Midbrain (tissue), 1 donor: Measurements from ENCODE around the gene CNTNAP3.
"Not testable (repeated sequence)": the region's sequence is repeated elsewhere in the genome, so short reads cannot be mapped to it uniquely, and the experiment has no call there.

ENCODE experiments used
- DNase-seq: peaks from one replicate; lab custom pipeline; 2025; lab: John Stamatoyannopoulos, UW

Gene CNTNAP3

DNA sequence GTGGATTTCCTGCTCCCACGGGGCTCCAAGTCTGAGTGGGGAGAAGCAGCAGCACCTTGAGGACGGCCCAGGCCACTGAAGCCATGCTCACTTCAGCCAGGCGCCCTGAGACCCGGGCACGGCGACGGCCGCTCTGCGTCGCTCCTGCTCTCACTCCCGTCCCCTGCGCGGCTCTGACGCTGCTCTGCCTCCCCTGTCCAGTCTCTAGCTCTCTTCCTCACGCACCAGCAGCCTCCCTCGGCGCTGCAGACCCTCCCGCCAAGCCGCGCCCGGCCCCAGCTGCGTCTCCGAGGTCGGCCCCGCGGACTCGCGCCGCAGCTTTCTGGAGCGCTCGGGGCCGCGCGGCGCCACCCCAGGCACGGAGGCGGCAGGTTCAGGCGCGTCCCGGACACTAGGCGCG is at the start of gene CNTNAP3:
Gene CNTNAP3, minus strand, starts transcription at position 188 of the 400 bp plus-strand sequence. Its CDS starts 103 bp downstream, at position 85.
- not testable (repeated sequence) for DNase-seq

DNA sequence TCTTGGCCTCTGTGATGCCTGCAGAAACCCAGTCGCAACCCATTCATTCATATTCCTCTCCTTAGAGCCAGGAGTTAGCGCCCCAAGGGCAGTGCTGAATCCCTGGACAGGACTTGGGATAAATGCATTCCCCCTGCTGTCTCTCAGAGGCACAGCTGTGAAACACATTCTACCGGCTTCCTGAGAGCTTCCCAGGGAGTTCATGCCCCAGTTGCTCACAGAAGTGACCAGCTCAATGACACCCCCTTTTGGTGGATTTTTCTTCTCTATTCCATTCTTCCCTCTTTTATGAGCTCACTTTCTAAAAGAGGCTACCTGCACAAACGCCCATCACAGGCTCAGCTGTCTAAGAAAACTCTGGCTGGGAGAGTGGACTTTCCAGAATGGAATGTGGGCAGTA is 8.0 kb downstream of the CNTNAP3 start:
- not testable (repeated sequence) for DNase-seq

DNA sequence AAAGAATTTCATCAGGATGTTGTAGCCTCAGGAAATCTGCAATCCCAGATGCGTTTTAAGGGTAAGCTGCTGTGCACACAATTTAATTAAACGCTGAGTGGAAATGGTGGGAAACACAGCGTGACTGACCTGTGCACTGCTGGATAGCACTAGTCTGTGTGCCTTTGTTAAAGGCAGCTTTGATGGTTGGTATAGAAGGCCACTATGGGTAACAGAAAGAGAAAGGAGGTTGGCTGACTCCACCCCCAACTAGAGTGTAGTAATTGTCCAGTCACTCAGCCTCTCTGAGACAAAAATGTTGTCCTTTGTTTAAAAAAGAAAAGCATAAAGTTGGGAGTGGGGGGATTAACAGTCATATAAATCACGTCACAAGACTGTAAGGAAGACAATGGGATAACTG is 45.5 kb downstream of the CNTNAP3 start:
- not testable (repeated sequence) for DNase-seq

DNA sequence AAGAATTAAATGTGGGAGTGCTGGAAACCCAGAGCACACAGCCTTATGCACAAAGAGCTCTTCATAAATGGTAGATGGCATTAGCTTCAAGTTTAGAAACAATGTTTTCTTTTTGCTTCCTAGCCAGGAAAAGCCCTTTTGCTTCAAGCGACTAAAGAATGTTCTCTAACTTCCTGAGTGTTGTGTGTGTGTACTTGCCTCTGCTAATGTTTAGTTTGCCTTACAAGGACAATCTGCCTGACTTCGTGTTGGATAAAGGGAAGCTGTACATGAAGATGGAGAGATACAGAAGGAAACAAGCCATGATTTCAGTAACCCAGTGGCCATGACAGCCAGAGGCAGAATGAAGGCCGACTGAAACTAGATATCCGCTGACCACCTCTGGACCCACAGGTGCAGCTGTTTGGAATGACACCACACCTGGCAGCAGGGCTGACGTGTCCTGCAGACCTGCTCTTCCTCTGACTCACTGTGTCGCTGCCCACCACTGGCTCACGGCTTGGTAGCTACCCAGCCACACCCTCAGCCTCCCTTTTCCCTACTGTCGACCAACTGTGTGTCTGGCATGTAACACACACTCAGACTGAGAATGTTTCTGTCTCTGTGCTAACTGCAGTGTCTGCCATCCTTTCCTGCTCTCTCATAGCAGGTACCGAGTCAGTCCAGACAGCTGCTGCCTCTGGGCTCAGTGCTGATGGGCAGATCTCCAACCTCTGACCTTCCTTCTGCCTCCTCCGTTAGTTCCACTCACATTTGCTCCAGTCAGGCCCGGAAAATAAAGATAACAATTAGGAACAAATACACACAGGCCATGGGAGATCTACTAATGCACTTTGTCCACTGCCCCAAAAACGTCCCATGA is 55.6 kb downstream of the CNTNAP3 start:
- not testable (repeated sequence) for DNase-seq

DNA sequence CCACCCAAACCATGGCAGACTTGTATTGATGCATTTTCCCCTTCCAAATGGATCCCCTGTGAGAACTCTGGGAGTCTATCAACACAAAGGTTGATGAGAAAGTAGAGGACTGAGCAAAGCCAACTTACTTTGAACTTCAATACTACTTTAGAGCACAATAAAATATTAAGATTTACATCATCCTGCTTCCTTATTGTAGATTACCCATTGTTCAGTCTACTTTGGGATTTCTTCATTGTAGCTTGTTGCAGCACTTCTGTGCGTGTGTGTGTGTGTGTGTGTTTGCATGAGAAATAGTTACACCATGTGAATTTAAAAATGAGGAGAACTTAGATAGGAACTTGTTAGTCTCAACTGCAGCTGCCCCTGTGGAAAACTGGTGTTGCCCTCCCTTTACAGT is 72.0 kb downstream of the CNTNAP3 start:
- not testable (repeated sequence) for DNase-seq

DNA sequence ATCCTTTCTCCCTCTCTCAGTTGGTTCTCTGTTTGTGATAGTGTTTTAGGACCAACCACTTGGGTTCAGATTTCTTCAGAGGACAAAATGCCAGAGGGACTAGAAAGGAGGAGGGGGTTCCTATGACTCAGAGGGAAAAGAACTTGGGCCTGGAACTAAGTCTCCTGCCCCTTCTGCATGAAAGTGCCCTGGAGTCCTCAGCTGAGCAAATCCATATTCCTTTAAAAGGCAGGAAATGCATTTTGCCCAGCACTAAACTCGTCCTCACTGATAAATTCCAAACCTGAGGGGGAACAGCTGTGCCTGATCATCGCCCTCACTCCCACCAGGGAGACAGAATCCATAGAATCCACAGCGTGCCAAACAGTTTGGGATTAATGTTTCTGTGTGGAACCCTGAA is 78.2 kb downstream of the CNTNAP3 start:
- DNase-seq: not testable (repeated sequence)

DNA sequence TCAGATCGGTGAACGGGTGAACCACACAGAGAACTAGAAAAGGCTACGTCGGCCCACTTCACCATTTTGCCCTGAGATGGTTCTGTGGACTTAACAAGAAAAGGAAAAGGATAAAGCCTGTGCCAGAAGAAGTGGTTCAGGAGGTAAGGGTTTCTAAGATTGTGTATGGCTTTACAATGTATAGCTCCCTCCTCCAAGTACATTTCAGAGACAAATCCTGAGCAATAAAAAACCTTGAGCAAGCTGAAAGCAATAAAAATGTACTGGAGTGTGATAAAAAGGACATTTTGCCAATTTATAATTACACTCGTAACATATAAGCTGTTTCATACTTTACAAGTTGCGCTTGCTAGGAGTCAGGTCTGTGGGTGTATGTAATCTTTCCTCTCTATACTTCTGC is 81.3 kb downstream of the CNTNAP3 start:
- DNase-seq: not testable (repeated sequence)

DNA sequence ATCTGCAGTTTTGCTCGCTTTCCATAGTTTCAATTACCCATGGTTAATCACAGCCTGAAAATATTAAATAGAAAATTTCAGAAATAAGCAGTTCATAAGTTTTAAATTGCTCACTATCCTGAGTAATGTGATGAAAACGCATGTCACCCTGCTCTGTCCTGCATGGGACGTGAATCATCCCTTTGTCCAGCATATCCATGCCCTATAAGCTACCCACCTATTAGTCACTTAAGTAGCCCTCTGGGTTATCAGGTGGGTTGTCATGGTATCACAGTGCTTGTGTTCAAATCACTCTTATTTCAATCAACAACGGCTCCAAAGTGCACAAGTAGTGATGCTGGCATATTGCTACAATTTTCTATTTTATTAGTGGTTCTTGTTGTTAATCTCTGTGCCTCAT is 82.1 kb downstream of the CNTNAP3 start:
- not testable (repeated sequence) for DNase-seq

DNA sequence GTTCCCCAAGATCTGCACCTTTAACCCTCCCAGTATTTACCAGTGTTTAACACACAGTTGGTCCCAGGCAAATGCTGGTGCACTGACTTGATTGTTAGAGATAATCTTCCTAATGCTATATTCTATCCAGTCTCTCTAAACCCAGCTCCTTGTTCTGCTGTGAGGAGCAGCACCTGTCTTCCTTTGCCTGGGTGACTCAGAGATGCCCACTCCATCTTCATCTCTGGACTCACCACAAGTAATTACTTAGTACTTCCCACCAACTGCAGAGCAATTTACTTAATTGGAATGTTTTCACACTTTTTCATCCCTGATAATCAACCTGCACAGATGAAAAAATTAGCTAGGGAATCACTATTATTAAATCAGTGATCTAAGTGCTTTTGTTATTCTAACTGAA is 87.6 kb downstream of the CNTNAP3 start:
- not testable (repeated sequence) for DNase-seq

DNA sequence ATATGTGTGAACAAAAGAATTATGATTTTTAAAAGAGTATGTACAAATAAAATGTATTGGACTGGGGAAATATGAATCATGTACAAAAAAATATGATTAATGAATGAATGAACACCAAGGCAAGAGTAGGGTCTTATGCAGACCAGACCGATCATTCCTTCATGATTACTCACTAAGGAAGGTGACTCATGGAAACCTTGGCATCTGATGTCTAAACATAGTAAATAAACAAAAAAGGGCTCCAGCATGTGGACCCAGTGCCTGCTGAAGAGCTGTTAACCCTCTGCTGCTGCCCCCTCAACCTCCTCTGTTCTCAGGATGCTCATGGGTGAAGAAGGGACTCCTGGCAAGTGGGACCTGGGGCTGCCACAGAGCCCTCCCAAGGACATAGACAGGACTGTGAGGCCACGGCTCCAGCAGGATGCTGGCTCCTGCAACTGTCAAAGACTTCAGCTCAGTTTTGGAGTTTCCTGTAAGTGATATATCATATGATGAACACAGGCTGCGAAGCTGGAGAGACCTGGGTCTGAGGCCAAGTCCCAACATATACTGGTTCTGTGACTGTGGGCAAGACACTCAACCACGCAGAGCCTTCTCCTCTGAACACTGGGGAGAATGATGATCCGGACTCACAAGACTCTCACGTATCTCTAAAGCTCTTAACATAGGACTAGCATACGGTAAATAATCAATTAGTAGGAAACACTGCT is 89.8 kb downstream of the CNTNAP3 start:
- not testable (repeated sequence) for DNase-seq

DNA sequence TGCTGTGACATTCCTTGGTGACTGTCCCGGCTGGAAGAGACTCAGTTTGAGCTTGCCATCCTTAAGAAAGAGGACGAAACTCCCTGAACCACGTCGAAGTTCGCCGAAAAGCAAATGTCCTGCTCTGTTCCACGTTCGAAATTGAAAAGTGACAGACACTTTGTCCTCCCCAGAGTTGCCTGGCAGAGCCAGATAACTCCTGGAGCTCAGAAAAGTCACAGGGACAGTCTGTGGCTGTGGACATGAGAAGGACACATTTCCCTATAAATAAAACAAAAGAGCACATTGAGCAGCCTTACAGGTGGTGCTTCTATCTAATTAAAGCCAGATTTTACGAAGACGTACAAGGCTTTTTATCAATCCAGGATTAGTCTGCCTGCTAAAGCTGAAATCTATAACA is 116.6 kb downstream of the CNTNAP3 start:
- not testable (repeated sequence) for DNase-seq

DNA sequence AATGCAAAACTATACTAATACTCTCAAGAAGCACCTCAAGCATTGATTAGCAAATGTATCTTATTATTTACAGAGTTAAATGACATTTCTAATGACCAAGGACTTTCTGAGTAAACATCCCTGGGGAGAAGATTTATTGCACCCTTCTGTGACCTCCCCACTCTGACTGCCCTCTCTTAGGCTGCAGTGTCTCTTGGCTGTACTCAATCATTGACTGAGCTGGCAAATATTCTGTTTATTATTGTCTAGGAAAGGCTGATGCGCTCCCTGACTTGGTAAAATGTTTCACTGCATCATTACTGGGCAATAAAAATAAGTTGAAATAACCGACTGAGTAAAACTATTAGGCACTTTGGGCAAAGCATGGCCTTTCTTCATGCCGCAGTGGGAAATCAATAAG is 130.3 kb downstream of the CNTNAP3 start:
- not testable (repeated sequence) for DNase-seq

DNA sequence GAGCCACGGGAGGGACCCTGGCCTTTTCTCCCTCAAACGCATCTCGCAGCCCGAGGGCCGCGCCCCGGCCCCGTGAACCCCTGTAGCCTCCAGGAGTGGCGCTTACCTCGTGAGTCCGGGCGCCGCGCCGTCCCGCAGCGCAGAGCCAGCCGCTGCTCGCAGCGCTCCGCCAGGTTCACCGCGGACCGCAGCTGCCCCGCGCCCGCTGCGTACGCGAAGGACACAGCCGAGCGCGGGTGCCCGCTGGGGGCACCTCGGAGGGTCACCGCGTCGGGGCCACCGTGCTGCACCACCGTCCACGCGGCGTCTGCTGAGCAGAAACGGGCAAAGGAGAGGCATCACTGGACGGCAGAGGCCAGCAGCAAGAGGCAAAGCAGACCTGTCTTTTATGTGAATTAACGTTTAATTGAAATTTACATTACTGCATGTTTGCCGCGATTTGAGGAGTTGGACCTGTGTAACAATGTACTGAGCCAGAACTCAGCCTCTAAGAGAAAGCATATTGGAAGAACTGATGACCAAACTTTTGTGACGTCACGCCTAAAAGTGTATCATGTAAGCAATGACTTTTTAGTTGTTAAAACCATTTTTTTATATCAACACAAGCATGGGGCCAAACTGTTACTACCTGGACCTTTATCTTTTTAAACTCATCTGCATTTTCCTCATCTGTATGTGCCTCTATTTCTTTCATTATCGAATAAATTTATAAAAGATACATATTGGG is 155.0 kb downstream of the CNTNAP3 start:
- DNase-seq: not testable (repeated sequence)

DNA sequence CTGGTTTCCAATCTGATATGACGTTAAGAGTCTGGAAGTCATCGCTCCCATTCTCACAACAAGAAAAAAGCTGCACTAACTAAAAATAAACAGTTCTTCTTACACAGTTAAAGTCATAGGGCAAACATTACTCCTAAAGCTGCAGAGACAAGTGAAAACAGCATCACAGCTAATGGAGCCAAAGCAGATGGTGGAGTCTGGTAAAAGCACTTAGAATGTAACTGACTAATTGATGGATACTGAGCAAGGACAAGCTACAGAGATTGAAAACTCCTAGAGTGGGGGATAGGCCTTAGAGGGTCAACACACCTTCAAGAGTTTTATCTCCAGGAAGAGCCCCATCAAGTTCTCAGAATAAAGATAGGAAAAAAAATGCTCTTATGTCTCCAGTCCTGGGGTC is 166.6 kb downstream of the CNTNAP3 start:
- not testable (repeated sequence) for DNase-seq

DNA sequence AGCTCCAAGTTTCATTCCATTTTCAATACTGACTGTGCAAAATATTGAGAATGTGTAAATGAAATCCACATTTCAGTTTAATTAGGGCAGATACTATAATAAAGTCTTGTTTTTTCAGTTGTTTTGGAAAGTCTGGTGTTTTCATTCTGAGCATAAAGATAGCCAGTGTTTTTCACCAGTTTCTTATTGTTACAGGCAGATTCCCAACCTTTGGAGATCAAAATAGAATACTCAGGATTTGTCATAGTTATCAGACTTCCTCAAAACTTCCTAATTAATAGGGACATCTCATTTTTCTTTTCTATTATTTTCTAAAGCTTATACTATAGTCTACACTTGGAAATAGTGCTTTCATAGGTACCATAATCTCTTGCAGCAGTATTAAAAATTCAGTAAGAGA is 176.2 kb downstream of the CNTNAP3 start:
- DNase-seq: not testable (repeated sequence)

DNA sequence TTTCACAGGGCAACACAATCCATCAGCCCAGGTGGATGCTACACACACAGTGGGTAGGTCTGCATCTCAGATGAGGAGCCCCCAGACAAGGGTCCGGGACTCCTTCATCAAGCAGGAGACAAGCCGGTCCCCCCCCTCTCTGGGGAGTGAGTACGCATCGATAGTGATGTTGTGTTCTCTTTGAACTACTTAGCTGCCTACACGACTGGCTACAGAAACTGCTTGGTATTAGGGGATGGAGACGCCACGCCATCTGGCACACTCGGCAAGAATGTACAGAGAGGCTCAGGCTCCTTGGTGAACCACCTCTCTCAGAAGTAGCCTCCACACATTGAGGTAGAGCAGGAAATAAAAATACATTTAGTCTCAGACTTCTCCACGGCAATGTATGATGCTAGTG is 179.8 kb downstream of the CNTNAP3 start:
- no peak for DNase-seq

DNA sequence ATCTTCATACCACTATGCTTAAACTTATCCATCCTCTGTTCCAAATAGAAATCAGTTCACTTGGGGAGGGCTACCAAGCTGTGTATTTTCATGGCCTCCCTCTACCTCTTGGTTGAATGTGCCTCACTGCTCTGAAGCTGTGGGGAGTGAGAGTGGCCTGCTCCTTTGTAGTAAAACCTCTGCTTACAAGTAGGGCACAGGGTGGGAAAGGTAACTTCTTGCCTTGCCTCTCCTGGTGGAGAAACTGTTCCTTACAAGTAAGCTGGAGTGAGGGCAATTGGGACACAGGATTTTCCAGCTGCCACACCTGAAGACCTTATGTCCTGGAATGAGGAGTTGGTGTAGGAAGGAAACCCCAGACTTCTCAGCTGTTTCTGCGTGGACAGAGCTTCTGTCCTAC is 190.8 kb downstream of the CNTNAP3 start:
- DNase-seq: not testable (repeated sequence)

DNA sequence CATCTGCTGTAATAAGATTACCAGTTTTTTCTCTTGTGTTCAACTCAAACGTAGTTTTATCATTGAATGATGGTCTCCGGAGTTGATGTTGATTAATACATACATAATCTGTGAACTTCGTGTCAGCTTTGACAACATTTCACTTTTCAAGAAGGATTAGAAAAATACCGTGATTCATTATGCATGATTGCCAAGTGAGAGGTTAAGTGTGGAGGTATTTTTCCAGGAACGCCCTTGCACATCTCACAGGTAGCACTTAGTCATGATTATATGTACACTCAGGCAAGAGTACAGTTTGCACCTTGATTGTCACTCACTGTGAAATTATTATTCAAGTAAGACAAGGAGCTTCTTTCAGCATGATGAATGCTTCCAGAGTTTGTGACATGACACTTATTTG is 202.7 kb downstream of the CNTNAP3 start:
- not testable (repeated sequence) for DNase-seq

DNA sequence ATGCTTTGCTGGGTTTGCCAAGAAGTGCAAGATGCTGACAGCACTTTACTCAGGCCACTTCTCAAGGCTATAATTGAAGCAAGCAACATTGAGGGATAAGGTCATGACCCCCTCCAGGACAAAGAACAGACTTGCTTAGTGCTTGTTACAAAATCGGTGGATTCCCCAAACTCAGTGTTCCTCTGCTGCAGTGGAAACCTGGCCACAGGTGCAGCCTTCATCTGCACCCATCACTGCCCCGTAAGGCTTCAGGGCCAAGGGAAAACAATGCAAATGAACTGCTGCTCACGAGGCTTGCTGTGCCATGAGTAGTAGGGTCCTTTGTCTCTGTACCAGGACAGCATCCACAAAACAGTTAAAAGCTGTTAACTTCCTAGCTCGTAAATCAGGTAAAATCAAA is 205.4 kb downstream of the CNTNAP3 start:
- not testable (repeated sequence) for DNase-seq

DNA sequence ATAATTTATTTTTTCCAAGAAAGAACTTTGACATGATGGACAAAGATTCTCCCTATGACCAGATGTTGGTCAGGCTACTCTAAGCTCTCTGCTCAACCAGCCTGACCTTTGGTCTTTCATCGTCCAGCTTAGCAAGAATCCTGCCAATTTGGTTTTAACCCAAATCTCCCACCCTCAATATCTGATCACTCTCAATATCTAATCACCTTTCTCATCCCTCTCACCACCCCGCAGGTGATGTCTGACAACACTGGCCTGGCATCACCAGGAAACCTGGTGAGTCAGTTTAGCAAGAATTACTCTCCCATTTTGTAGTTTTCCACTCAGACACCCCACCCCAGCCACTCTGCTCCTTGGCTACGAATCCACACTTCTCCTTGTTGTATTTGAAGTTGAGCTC is 207.9 kb downstream of the CNTNAP3 start:
- DNase-seq: not testable (repeated sequence)

DNA sequence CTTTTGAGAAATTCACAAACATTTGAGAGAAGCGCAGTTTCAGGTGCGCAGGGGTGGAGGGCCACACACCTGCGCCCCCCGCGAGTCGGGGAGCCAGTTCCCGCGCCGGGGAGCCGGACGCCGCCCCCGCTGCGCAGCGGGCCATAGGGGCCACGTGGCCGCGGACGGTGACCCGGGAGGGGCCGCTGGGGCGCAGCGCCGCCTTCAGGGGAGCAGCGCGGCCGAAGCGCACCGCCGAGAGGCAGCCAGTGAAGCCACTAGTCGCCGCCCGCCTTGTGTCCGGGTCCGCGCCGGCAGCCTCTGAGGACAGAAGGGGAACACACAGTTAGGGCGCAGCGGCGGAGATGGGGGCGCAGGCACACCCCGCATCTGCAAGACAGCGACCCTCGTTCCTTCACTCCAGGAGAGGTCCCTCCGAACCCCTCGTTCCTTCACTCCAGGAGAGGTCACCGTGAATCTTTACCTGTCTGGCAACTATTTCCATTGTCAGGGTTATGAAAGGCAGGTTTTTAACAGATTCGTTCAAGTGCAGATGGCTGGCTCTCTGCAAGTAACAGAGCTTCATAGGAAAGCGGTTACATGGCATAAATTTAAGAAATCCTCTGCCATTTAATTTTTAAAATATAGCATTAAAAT is 209.2 kb downstream of the CNTNAP3 start:
- not testable (repeated sequence) for DNase-seq

DNA sequence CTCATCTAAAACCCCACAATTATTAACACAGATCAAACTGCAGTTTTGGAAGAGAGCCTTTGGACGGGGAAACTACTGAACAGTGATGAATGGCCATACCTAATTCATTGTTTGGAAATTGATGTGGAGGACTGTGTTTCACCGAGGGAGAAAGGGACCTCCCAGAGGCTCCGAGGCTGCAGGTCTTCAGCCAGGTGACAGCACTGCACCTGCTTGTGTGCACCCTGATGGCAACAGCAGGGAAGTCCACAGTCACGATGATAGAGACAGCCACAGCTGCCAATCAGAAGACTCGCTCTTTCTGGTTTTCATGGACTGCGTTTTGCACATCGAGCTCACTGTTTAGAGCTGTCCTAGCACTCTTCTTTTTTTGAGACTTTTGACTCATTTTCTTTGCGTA is 214.4 kb downstream of the CNTNAP3 start:
- not testable (repeated sequence) for DNase-seq
